A673 (cell line): ENCODE measurements around the gene MPC1L. TPM values are rescaled to one million over a fixed set of nuclear protein-coding genes. Genes with fewer than 3 reads are reported as not detected.

Experiments
- BruUV-seq: library from RNA; stranded (reverse); fragments of 400-500 nt; replicated peaks from 2 replicates; lab custom pipeline; 2021; lab: Mats Ljungman, UMichigan
- CTCF ChIA-PET: fragments of 300-600 bp; sonication (Branson Sonifier 250); formaldehyde crosslinking; loops from one replicate; lab custom pipeline; 2022; ENCODE audit warnings: antibody characterized with exemption; lab: Charles Lee
- POLR2A ChIA-PET: fragments of 300-600 bp; sonication (Branson Sonifier 250); formaldehyde crosslinking; loops from one replicate; lab custom pipeline; 2022; ENCODE audit warnings: antibody characterized with exemption; ENCODE audit not compliant: low non-redundant PET; lab: Charles Lee
- DNase-seq: peaks from one replicate; pipeline ENCODE4 v3.0.0-alpha.2; 2015; ENCODE audit warnings: low spot score
- H3K27ac ChIP-seq: fragments of 200-600 bp; sonication (generic); 2 replicates; pipeline ENCODE4 v1.5.1; 2016; ENCODE audit warnings: mixed run types, low read depth, mild to moderate bottlenecking, mixed read lengths, antibody characterized with exemption, low read length; ENCODE audit not compliant: poor library complexity, severe bottlenecking
- H3K27me3 ChIP-seq: fragments of 200-600 bp; sonication (generic); replicated peaks from 2 replicates; pipeline ENCODE4 v1.6.1; 2017; ENCODE audit warnings: mixed run types, low read depth, mild to moderate bottlenecking, mixed read lengths, antibody characterized with exemption, low read length; ENCODE audit not compliant: insufficient read depth, poor library complexity
- H3K36me3 ChIP-seq: fragments of 200-600 bp; sonication (generic); 2 replicates; pipeline ENCODE4 v1.6.1; 2016; ENCODE audit warnings: mixed run types, mild to moderate bottlenecking, mixed read lengths, antibody characterized with exemption, low read length; ENCODE audit not compliant: insufficient read depth, poor library complexity, severe bottlenecking
- H3K4me1 ChIP-seq: fragments of 200-600 bp; sonication (generic); 2 replicates; pipeline ENCODE4 v1.6.1; 2017; ENCODE audit warnings: mixed run types, mild to moderate bottlenecking, mixed read lengths, antibody characterized with exemption, low read length; ENCODE audit not compliant: insufficient read depth, poor library complexity, severe bottlenecking
- H3K4me3 ChIP-seq: fragments of 200-600 bp; sonication (generic); 2 replicates; pipeline ENCODE4 v1.5.1; 2016; ENCODE audit warnings: low read depth, mixed run types, mild to moderate bottlenecking, mixed read lengths, low read length; ENCODE audit not compliant: poor library complexity, severe bottlenecking
- H3K9me3 ChIP-seq: fragments of 200-600 bp; sonication (generic); 2 replicates; pipeline ENCODE4 v1.6.1; 2016; ENCODE audit warnings: mixed run types, low read depth, mild to moderate bottlenecking, mixed read lengths, antibody characterized with exemption, low read length; ENCODE audit not compliant: poor library complexity, severe bottlenecking
- EZH2 ChIP-seq: fragments of 200-600 bp; sonication (generic); IDR thresholded peaks from 2 replicates; pipeline ENCODE4 v1.6.1; 2017; ENCODE audit warnings: borderline replicate concordance, low read depth, mild to moderate bottlenecking, mixed read lengths, antibody characterized with exemption, low read length; ENCODE audit not compliant: poor library complexity, severe bottlenecking
- intact Hi-C: fragments of 100-400 bp; cut with micrococcal nuclease; formaldehyde crosslinking; loops from one replicate; pipeline ENCODE4 v1.10.0; 2022; ENCODE audit not compliant: unreplicated experiment
- total RNA-seq: library from RNA; stranded (reverse); gene quantifications from 2 replicates; pipeline ENCODE4 v1.2.3, GENCODE V29; 2021
- TF ChIP-seq, protein P1 (sequence below): fragments of 300-800, 200-600 bp; sonication (generic); conservative IDR thresholded peaks from 2 replicates; pipeline ENCODE4 v1.5.1; 2017; ENCODE audit warnings: low read depth, mild to moderate bottlenecking, antibody characterized with exemption, low read length, moderate library complexity, mixed read lengths

MPC1L gene
- total RNA-seq, 1 experiment from 2014 or later = not detected

DNA sequence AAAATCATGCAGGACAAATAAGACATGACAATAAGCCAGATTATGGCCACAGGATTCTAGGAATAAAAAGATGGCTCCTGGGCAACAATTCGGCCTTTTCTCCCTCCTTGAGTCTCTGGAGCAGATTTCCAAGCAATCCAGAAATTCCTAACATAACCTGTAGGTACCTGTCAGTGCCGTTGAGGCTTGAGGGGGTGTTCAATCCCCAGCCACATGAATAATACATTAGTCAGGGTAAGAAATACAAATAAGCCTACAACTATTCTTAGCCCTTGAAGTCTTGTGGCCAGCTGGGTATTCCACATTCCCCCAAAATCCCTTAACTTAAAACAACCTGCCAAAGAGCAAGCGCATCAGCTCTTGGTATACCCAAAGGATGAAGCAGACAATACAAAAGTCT, 14.5 kb downstream of the MPC1L start:
- no peaks in the 10 kb centered on the region for H3K27me3 ChIP-seq
- no peaks in the 10 kb centered on the region for H3K4me1 ChIP-seq
- no peak overlapping the region for H3K27ac ChIP-seq
- no peaks in the 10 kb centered on the region for H3K9me3 ChIP-seq
- ChIA-PET POLR2A (no interaction called here), CTCF (no interaction called here)
- H3K36me3 ChIP-seq = peaks cover 30% of the 10 kb centered on the region
- BruUV-seq = no TSS peak
- no peak overlapping the region for H3K4me3 ChIP-seq
- intact Hi-C loops = no loop called here
- TF ChIP-seq, protein P1, sequence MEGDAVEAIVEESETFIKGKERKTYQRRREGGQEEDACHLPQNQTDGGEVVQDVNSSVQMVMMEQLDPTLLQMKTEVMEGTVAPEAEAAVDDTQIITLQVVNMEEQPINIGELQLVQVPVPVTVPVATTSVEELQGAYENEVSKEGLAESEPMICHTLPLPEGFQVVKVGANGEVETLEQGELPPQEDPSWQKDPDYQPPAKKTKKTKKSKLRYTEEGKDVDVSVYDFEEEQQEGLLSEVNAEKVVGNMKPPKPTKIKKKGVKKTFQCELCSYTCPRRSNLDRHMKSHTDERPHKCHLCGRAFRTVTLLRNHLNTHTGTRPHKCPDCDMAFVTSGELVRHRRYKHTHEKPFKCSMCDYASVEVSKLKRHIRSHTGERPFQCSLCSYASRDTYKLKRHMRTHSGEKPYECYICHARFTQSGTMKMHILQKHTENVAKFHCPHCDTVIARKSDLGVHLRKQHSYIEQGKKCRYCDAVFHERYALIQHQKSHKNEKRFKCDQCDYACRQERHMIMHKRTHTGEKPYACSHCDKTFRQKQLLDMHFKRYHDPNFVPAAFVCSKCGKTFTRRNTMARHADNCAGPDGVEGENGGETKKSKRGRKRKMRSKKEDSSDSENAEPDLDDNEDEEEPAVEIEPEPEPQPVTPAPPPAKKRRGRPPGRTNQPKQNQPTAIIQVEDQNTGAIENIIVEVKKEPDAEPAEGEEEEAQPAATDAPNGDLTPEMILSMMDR = no peak
- TF ChIP-seq EZH2 = no peak
- no peak for DNase-seq

DNA sequence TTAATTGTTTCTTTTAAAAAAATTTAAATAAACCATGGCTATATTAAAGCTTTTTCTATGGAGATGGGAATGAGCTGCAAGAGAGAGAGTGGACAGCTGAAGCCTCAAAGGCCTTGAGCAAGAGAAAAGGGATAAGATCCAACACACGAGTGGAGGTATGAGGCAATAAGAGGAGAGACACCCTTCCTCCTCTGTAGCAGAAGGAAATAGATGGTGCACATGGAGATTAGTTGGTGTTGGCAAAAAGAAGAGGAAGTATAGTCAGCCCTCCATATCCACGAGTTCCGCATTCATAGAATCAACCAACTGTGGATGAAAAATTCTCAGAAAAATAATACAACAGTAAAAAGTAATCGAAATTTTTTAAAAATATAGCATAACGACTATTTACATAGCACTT, 20.9 kb downstream of the MPC1L start:
- TF ChIP-seq, protein P1 = no peak
- TF ChIP-seq EZH2 = no peak
- CTCF ChIA-PET = no interaction called here
- no peak for DNase-seq
- intact Hi-C loops = no loop called here
- POLR2A ChIA-PET = no interaction called here
- Histone ChIP-seq H3K36me3 (peaks cover 10% of the 10 kb centered on the region), H3K4me3 (peak overlapping the region; percentile 30), H3K27ac (peak overlapping the region; percentile 45), H3K27me3 (no peaks in the 10 kb centered on the region), H3K9me3 (no peaks in the 10 kb centered on the region), H3K4me1 (no peaks in the 10 kb centered on the region)
- BruUV-seq = no TSS peak

DNA sequence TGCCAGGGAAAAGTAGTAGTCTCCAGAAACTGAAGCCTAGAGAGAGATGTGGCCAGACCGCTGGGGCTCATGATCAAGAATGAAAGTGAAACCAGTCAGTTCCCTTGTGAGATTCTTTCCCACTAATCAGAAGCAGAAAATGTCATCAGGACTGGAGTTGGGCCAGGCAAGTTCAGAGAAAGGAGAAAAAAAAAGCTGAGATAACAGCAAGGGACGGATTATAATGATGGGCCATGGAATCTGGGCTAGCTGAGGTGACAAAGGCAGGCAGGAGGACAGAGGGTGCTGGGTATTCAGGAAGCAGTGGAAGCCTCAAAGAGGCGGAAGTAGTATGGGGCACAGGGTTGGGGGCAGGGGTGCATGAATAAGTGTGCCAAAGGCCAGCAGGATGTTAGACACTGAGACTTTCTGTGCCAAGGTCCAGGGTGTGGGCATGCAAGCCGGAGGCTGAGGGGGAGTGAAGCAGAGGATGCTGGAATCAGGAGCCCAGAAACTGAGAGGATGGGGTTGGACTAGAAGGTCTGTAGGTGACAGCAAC, 21.7 kb downstream of the MPC1L start:
- Histone ChIP-seq H3K27me3 (no peaks in the 10 kb centered on the region), H3K4me1 (no peaks in the 10 kb centered on the region), H3K36me3 (peaks cover 4% of the 10 kb centered on the region), H3K4me3 (peak overlapping the region; percentile 30), H3K9me3 (no peaks in the 10 kb centered on the region), H3K27ac (peak overlapping the region; percentile 45)
- intact Hi-C loops = loop anchor here (5.0 kb wide), 2 partner anchors 103 to 287 kb away; no protein-coding TSS in a partner anchor
- no TSS peak for BruUV-seq
- POLR2A ChIA-PET = no interaction called here
- DNase-seq = peak; percentile 33
- TF ChIP-seq, protein P1 = no peak
- TF ChIP-seq EZH2 = no peak
- CTCF ChIA-PET = interaction anchor here (0.9 kb wide), 1 partner anchor 101 kb away, joined by 3 read pairs; no protein-coding TSS in a partner anchor
